Natural killer cell (primary cell): ENCODE measurements around the gene EFHC1. TPM values are rescaled to one million over a fixed set of nuclear protein-coding genes. Genes with fewer than 3 reads are reported as not detected.

Experiments used
- ATAC-seq, 3 donors: fragments of 150-1000 bp in 2 of 3; fragments of 200-7000 bp in 1 of 3; cut with Tn5 transposase; 1 replicate in 1 of 3; 2 replicates in 2 of 3; pipeline ENCODE4 v1.10.0; 2021; ENCODE audit warnings: mild to moderate bottlenecking in 2 of 3, moderate library complexity in 2 of 3
- DNase-seq, 2 donors: peaks; one replicate each; pipeline versions ENCODE4 v3.0.0 to v3.0.0-alpha.2; 2013 to 2021; ENCODE audit warnings: mixed read lengths in 1 of 2
- H3K27ac ChIP-seq: one replicate; pipeline ENCODE4 v1.5.1; 2013; ENCODE audit warnings: mild to moderate bottlenecking, low read length
- H3K27me3 ChIP-seq: one replicate; pipeline ENCODE4 v1.6.1; 2013; ENCODE audit warnings: low read length; ENCODE audit not compliant: control insufficient read depth, insufficient read depth
- H3K36me3 ChIP-seq: one replicate; pipeline ENCODE4 v1.6.1; 2013; ENCODE audit warnings: low read length; ENCODE audit not compliant: control insufficient read depth, insufficient read depth
- H3K4me1 ChIP-seq: one replicate; pipeline ENCODE4 v1.6.1; 2013; ENCODE audit warnings: low read length; ENCODE audit not compliant: control insufficient read depth, insufficient read depth
- H3K4me3 ChIP-seq: one replicate; pipeline ENCODE4 v1.5.1; 2013; ENCODE audit warnings: low read length
- H3K9me3 ChIP-seq: one replicate; pipeline ENCODE4 v1.6.1; 2013; ENCODE audit warnings: low read length; ENCODE audit not compliant: control insufficient read depth, insufficient read depth
- H3K27ac Mint-ChIP-seq, 2 donors: one replicate each; pipeline ENCODE4 v1.8.0; 2022; ENCODE audit warnings: mild to moderate bottlenecking in 2 of 2, mixed read lengths in 2 of 2, moderate library complexity in 1 of 2
- H3K27me3 Mint-ChIP-seq, 2 donors: one replicate each; pipeline ENCODE4 v1.8.0; 2022; ENCODE audit warnings: low read depth in 2 of 2, mixed read lengths in 2 of 2
- H3K36me3 Mint-ChIP-seq: one replicate; pipeline ENCODE4 v1.8.0; 2022; ENCODE audit warnings: mixed read lengths
- H3K4me1 Mint-ChIP-seq, 2 donors: one replicate each; pipeline ENCODE4 v1.8.0; 2022; ENCODE audit warnings: mixed read lengths in 2 of 2
- H3K4me3 Mint-ChIP-seq: one replicate; pipeline ENCODE4 v1.8.0; 2022; ENCODE audit warnings: mild to moderate bottlenecking, moderate library complexity, mixed read lengths
- H3K9me3 Mint-ChIP-seq, 2 donors: one replicate each; pipeline ENCODE4 v1.8.0; 2022; ENCODE audit warnings: mixed read lengths in 2 of 2
- CTCF ChIP-seq: fragments of 200-600 bp; IDR thresholded peaks from one replicate; pipeline ENCODE4 v1.8.0; 2022; ENCODE audit warnings: antibody characterized with exemption
- WGBS: methylation state at CpG from one replicate; pipeline ENCODE4 v1.1.7; 2013; ENCODE audit warnings: missing lambda C conversion rate; ENCODE audit not compliant: insufficient coverage; 5-methylcytosine and 5-hydroxymethylcytosine counted together
- intact Hi-C: fragments of 100-400 bp; cut with micrococcal nuclease; formaldehyde crosslinking; loops from one replicate; pipeline ENCODE4 v1.14.2; 2022
- total RNA-seq, 4 donors: library from RNA; stranded (reverse); fragments of 120-200 nt in 1 of 4; gene quantifications; one replicate each; pipeline versions ENCODE4 v1.2.3 to v1.2.4, GENCODE V29; 2013 to 2022

Gene EFHC1
- total RNA-seq, 3 donors from 2014 or later (not counting 1 experiment from before 2014, with no cell fraction given), result 10.7 to 20.9 (median 13.7) TPM

GRCh38 chr6:52538252-52538900 is 118.2 kb downstream of the EFHC1 start:
- Mint-ChIP-seq H3K4me3 (no peak overlapping the region), H3K36me3 (no peaks in the 10 kb centered on the region), H3K4me1 (peaks cover 51 to 61% of the 10 kb centered on the region in 2 donors), H3K9me3 (no peaks in the 10 kb centered on the region), H3K27me3 (no peaks in the 10 kb centered on the region), H3K27ac (peak overlapping the region in 1 of 2 donors; percentile 68)
- no peak for DNase-seq
- intact Hi-C loops, result no loop called here
- Histone ChIP-seq H3K27ac (no peak overlapping the region), H3K4me1 (peaks cover 43% of the 10 kb centered on the region), H3K9me3 (no peaks in the 10 kb centered on the region), H3K27me3 (no peaks in the 10 kb centered on the region), H3K36me3 (peaks cover 2% of the 10 kb centered on the region), H3K4me3 (no peak overlapping the region)
- TF ChIP-seq CTCF, result no peak
- no peak for ATAC-seq
- 94% methylated on average over 5 of the region's 5 CpGs for WGBS

- Mint-ChIP-seq H3K27me3 (no peaks in the 10 kb centered on the region), H3K9me3 (no peaks in the 10 kb centered on the region), H3K4me3 (no peak overlapping the region), H3K27ac (no peak overlapping the region), H3K36me3 (no peaks in the 10 kb centered on the region), H3K4me1 (peaks cover 52 to 62% of the 10 kb centered on the region in 2 donors)
- Histone ChIP-seq H3K27me3 (no peaks in the 10 kb centered on the region), H3K36me3 (no peaks in the 10 kb centered on the region), H3K27ac (no peak overlapping the region), H3K4me1 (peaks cover 43% of the 10 kb centered on the region), H3K9me3 (no peaks in the 10 kb centered on the region), H3K4me3 (no peak overlapping the region)
- ATAC-seq (no peak), DNase-seq (no peak)
- WGBS, result 97% methylated on average over 5 of the region's 5 CpGs
- intact Hi-C loops, result no loop called here
- no peak for TF ChIP-seq CTCF
Measured at GRCh38 chr6:52538901-52539354, 118.8 kb downstream of the EFHC1 start.

- WGBS, result 92% methylated on average over 5 of the region's 6 CpGs
- no peak for ATAC-seq
Measured at GRCh38 chr6:52539607-52540006, 119.5 kb downstream of the EFHC1 start.

More at GRCh38 chr6:52539607-52540006, 119.5 kb downstream of the EFHC1 start:
- Mint-ChIP-seq H3K4me3 (no peak overlapping the region), H3K27me3 (no peaks in the 10 kb centered on the region), H3K4me1 (peaks cover 57 to 66% of the 10 kb centered on the region in 2 donors), H3K9me3 (no peaks in the 10 kb centered on the region), H3K27ac (no peak overlapping the region), H3K36me3 (no peaks in the 10 kb centered on the region)
- Histone ChIP-seq H3K9me3 (no peaks in the 10 kb centered on the region), H3K27ac (no peak overlapping the region), H3K36me3 (no peaks in the 10 kb centered on the region), H3K27me3 (no peaks in the 10 kb centered on the region), H3K4me1 (peaks cover 40% of the 10 kb centered on the region), H3K4me3 (no peak overlapping the region)
- no peak for DNase-seq
- TF ChIP-seq CTCF, result no peak
- intact Hi-C loops, result no loop called here
